ENCODE results near the gene BHLHA15.

The BHLHA15 gene

DNA sequence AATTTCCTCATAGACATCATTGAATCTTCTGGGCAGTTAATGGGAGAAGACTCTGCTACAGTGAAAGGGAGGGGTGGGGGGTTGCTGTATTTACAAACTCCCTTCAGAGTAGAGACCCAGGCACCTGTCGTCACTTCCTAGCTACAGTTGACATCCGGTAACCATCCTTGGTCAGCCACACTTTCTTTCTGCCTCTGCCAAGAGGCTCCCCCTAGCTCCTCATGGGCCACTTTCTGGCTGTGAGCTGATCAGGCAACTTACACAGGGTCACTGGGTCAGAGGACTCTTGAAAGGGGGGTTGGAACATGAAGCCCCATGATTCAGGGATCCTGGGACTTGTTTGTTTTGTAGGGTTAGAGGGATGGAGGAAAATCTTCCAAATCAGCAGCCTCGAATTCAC is 39.5 kb downstream of the BHLHA15 start:
- DNase-seq: peak; percentile 40

DNA sequence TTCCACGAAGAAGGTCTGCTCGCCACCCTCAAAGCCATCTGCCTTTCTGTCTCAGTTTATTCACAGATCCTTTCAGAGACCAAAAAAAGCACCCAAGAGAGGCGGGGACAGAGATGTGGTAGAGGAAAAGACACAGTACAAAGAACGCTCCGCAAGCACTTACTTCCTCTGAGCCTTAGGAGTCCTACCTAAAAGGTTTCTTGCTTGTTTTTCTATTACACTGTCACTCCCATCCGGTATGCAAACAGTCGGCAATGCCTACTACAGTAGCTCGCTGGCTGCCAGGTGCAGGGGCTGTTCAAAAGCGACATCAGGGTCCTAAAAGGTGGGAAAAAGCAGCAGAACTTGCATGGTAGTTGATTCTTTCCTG is 40.0 kb downstream of the BHLHA15 start:
- DNase-seq: peak; percentile 28

DNA sequence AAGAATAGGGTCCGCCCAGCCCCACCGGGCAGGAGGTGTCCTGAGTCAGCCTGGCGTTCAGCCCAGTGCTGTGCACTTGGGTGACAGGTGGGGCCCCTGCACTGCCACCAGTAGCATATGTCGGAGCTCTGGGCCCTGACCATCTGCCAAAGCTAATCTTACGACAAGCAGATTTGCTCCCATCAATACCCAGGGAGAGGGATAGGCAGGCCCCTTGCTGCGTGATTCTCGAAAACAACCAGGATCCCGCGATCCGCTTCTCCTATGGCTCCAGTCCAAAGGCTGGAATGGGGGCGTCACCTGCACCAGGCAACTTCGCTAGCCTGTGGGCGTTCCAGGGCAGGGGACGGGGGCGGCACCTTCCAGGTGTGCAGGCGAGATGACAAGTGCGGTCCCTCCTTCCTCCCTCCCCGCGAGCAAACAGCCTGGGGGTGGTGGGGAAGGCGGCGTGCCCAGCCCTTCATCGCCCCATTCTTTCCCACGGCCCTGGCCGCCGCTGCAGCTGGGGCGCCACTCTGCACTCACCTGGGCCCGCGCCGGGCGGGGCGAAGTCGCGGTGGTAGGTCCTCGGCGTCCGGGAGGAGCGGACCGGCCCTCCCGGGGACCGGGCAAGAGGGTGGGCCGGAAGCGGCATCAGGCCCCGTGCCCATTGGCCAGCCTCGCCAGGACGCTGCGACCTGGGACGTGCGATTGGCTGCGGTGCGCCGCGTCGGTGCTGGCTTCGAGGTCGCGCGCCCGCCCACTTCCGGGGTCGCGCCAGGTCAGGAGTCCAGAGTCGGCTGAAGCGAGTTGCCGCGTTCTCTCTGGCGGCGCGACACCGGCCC is 40.6 kb downstream of the BHLHA15 start, which contains the start of gene TECPR1:
TSS of gene TECPR1 (minus strand) at position 632 of the 824 bp plus-strand sequence. CDS start 6,086 bp downstream, outside the sequence.
- peak; percentile 83 for DNase-seq

DNA sequence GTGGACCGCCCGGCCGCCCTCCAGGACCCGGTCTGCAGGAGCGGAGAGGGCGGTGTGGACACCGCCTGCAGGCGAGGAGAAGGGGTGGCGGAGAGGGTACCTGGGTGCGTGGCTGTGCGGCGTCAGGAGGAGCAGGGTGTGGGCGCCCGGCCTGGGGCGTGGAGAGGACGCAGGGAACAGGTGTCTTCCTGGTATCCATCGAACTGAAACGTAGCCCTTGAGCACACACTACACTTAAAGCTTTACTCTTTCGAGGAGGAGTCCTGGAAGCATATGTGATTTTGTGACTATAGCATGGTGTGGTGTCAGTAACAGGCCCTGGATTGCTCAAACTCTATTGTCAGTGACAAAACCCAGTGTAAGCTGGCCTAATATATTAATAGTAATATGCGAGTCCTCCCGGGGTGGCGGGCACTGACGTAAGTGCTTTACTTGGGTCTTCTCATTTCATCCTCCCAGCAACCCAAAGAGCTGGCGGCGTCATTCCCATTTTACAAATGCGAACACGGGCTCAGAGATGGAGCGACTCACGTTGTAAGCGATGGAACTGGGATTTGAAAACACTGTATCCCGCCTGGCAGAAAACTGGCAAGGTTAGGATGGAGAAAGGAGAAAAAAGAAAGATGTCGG is 41.3 kb downstream of the BHLHA15 start:
- no peak for DNase-seq

DNA sequence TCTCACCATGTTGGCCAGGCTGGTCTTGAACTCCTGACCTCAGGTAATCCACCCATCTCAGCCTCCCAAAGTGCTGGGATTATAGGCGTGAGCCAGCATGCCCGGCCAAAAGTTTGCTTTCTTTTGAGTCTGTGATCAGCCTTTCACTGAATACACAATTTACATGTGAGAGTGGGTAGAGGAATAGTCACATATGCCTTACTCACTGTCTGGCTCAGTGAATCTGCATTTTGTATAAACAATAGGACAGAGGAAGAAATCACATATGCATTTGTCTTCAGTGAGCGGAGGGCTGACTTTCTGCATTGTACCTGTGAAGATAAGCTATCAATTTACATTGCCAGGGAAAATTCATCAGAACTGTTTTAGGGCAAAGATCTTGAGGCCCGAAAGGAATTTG is 43.3 kb downstream of the BHLHA15 start:
- no peak for DNase-seq

DNA sequence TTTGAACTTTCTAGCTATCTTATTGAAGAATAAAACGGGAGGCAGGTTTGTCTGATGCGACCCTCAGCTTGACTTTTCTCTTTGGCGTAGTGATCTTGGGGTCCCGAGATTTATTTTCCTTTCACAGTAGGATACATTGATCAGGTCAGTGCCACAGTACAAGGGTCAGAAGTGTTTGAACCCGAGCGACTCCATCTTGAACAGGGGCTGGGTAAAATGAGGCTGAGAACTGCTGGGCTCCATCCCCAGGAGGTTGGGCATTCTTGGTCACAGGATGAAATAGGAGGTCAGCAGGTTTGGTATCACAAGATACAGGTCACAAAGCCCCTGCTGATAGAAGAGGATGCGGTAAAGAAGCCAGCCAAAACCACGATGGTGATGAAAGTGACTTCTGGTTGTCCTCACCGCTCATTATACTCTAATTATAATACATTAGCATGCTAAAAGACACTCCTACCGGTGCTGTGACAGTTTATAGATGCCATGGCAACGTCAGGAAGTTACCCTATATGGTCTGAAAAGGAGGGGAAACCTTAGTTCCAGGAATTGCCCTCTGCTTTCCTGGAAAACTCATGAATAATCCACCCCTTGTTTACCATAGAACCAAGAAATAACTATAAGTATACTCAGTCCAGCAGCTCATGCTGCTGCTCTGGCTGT is 43.8 kb downstream of the BHLHA15 start:
- no peak for DNase-seq

DNA sequence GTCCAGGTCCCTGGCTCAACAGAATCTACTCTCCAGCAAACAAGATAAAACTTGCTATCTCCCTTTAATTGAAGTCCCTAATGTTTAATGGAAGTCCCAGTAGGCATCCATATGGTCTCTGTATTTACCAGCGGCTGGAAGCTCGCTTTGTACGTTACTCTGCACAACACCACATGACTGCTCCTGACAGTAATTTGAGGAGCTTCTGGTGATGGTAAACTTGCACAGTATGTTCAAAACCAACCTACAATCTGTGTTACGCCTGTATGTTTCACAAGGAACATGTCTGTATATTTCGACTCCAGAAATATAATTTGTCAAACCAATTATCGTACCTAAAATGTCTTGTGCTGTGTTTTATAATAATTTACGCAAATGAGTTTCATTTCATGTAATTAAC is 45.2 kb downstream of the BHLHA15 start:
- no peak for DNase-seq

DNA sequence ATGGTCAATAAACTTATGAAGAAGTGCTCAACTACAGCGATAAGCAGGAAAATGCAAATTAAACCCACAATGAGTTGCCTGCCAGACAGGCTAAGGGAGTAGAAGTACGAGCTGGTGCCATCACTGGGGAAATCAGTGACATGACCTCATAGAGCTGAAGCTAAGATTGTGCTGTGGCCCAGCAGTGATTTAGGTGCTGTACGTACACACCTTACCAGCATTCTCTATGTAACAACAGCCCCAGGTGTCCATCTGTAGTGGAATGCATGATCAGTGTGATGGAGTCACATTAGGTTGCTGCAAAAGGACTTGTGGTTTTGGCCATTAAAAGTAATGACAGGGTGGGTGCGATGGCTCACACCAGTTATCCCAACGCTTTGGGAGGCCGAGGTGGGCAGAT is 46.5 kb downstream of the BHLHA15 start:
- DNase-seq: no peak
